ENCODE results near the gene MGST3.

Gene MGST3

DNA sequence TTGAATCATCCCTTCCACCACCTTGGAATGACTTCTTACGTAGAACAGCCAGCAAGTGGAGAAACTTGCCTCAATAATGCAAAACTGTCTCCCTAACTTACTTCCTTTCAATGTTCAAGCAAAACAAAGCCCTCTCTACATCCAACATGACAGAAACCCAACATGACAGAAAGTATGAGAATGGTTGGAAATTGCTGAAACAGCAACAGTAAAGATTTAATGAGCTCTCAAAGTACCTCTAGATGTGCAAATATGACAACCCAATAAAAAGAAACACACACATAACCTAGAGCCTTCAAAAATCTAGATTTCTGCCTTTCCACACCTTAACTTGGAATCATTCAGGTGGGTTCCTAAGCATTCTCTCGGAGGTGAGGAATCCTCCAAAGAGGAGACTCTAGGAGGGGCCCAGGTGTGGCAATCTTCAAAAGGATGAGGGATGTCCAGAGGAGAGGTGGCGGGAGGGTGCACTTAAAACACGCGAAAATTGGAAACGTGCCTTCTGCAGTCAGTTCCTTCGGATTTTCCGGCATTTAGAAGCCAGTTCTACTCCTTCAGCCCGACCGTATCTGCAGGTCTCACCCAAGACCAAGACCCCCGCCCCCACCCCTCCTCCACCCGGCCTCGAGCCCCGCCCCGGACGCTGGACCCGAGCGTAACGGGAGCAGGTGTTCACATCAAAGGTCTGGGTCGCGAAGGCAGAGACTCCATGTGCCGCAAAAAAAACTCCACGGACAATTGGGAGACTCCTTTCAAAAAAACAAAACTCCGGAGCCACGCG is 996 bp upstream of the MGST3 start:
- Histone ChIP-seq H3K27ac (replicated peaks) (peak overlapping the region; percentile 90), H3K4me3 (replicated peaks; ENCODE audit: insufficient read depth, low read length) (peak overlapping the region; percentile 96), H3K27me3 (ENCODE audit: insufficient read depth, poor library complexity, severe bottlenecking) (no peaks in the 10 kb centered on the region)
- TF ChIP-seq, protein P1, sequence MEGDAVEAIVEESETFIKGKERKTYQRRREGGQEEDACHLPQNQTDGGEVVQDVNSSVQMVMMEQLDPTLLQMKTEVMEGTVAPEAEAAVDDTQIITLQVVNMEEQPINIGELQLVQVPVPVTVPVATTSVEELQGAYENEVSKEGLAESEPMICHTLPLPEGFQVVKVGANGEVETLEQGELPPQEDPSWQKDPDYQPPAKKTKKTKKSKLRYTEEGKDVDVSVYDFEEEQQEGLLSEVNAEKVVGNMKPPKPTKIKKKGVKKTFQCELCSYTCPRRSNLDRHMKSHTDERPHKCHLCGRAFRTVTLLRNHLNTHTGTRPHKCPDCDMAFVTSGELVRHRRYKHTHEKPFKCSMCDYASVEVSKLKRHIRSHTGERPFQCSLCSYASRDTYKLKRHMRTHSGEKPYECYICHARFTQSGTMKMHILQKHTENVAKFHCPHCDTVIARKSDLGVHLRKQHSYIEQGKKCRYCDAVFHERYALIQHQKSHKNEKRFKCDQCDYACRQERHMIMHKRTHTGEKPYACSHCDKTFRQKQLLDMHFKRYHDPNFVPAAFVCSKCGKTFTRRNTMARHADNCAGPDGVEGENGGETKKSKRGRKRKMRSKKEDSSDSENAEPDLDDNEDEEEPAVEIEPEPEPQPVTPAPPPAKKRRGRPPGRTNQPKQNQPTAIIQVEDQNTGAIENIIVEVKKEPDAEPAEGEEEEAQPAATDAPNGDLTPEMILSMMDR (IDR thresholded peaks at IDR 0.05; ENCODE audit: insufficient read depth, low read length): no peak
- no peak for TF ChIP-seq REST (IDR thresholded peaks at IDR 0.05; ENCODE audit: insufficient replicate concordance, low read depth)
- TF ChIP-seq POLR2AphosphoS5 (IDR thresholded peaks at IDR 0.05; ENCODE audit: low read depth): no peak
- no peak for TF ChIP-seq SPI1 (IDR thresholded peaks at IDR 0.05; ENCODE audit: borderline replicate concordance, low read depth)
- no peak for TF ChIP-seq GABPA (IDR thresholded peaks at IDR 0.05; ENCODE audit: low read depth)
- DNase-seq (ENCODE audit: low read depth in 1 of 2, low spot score in 1 of 2): no peak

DNA sequence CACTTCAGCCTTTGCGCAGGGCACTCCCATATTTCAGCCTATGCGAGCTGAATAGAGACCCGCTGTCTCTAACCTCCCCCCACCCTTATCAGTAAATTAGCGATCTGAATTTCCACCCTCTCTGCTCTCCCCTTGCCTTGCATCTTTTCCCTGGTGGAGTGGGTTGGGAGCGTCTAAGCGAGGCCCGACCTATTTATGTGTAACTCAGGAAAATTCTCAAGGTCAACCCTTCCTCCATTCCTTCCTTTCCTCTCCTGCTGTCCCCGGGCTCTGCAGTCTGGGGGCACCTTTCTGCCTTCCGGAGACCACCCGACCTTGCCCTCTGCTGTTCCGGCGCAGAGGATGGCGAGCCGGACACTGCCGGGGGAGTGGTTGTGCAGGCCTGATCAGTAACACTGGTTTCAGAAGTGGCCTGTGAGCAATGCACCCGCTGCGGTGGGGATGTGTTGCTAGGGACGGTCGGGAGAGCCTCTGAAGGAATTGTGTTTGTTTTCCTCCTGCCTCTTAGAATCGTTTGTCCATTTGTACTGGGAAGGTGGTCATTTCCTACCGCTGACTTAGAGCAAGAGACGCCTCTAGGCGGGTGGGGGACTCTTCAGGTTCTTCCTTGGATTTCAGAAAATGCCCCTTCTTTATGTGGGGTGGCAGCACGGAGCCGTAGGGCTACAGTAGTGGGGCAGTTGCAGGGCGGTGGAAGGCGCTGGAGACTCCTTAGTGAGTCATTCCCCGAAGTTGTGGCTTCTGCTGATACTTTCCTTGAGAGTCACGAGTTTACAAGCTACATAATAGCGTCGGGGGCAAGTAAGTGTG is 513 bp downstream of the MGST3 start:
- no peaks in the 10 kb centered on the region for H3K27me3 ChIP-seq (ENCODE audit: insufficient read depth, poor library complexity, severe bottlenecking)
- peak overlapping the region; percentile 96 for H3K4me3 ChIP-seq (replicated peaks; ENCODE audit: insufficient read depth, low read length)
- peak; percentile 58 to 63 for DNase-seq (ENCODE audit: low read depth in 1 of 2, low spot score in 1 of 2)
- peak overlapping the region; percentile 90 for H3K27ac ChIP-seq (replicated peaks)
- TF ChIP-seq GABPA (IDR thresholded peaks at IDR 0.05; ENCODE audit: low read depth) (no peak), REST (IDR thresholded peaks at IDR 0.05; ENCODE audit: insufficient replicate concordance, low read depth) (no peak), SPI1 (IDR thresholded peaks at IDR 0.05; ENCODE audit: borderline replicate concordance, low read depth) (no peak)

DNA sequence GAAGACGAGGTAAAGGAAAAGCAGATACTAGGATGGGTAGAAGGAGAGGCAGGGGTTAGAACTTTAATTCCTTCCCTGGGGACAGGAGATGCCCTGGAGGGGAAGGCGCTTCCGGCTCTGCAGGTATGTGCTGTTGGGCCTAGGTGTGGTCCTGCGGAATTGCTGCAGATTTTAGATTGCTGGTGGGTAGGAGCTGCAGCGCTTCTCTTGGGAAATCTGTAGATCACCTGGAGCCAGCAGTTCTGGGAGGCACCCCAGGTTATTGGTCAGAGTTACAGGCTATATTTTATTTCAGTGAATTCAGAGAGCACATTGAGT is 1.1 kb downstream of the MGST3 start:
- Histone ChIP-seq H3K27ac (replicated peaks) (peak overlapping the region; percentile 90), H3K27me3 (ENCODE audit: insufficient read depth, poor library complexity, severe bottlenecking) (no peaks in the 10 kb centered on the region), H3K4me3 (replicated peaks; ENCODE audit: insufficient read depth, low read length) (peak overlapping the region; percentile 96)
- no peak for DNase-seq (ENCODE audit: low read depth in 1 of 2, low spot score in 1 of 2)
- TF ChIP-seq GABPA (IDR thresholded peaks at IDR 0.05; ENCODE audit: low read depth) (no peak), SPI1 (IDR thresholded peaks at IDR 0.05; ENCODE audit: borderline replicate concordance, low read depth) (no peak), REST (IDR thresholded peaks at IDR 0.05; ENCODE audit: insufficient replicate concordance, low read depth) (no peak), POLR2AphosphoS5 (IDR thresholded peaks at IDR 0.05; ENCODE audit: low read depth) (no peak)
- TF ChIP-seq, protein P1 (IDR thresholded peaks at IDR 0.05; ENCODE audit: insufficient read depth, low read length): no peak

Measured in HL-60 (cell line).